ENCODE data around the gene LAIR1.

- no peak for TF ChIP-seq CTCF (conservative IDR thresholded peaks at IDR 0.05 in 1 of 2, IDR thresholded peaks at IDR 0.05 in 1 of 2; ENCODE audit: extremely low read depth in 1 of 2, insufficient read depth in 1 of 2, low read depth in 1 of 2, low read length in 2 of 2)
- no peak for TF ChIP-seq EZH2 (IDR thresholded peaks at IDR 0.05; ENCODE audit: borderline replicate concordance, low read length)
These were observed 36.2 kb upstream of the LAIR1 start for GRCh38 chr19:54400913-54401312.

All from mammary epithelial cell (primary cell).